NCI-H226 (cell line): ENCODE data around the gene ST8SIA2.
"Not testable (repeated sequence)": the region's sequence is repeated elsewhere in the genome, so short reads cannot be mapped to it uniquely, and the experiment has no call there.

Experiments
- DNase-seq: peaks from one replicate; pipeline ENCODE4 v3.0.0-alpha.2; 2015

ST8SIA2 gene

DNA sequence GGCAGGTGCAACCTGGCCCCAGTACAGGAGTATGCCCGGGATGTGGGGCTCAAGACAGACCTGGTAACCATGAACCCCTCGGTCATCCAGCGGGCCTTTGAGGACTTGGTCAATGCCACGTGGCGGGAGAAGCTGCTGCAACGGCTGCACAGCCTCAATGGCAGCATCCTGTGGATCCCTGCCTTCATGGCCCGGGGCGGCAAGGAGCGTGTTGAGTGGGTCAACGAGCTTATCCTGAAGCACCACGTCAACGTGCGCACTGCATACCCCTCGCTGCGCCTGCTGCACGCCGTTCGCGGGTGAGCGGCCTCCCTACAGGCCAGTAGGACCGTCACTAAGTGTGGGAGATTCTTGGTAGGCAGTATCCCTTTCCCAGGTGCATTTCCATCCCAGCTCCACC lies 51.0 kb downstream of the ST8SIA2 start:
- no peak for DNase-seq

DNA sequence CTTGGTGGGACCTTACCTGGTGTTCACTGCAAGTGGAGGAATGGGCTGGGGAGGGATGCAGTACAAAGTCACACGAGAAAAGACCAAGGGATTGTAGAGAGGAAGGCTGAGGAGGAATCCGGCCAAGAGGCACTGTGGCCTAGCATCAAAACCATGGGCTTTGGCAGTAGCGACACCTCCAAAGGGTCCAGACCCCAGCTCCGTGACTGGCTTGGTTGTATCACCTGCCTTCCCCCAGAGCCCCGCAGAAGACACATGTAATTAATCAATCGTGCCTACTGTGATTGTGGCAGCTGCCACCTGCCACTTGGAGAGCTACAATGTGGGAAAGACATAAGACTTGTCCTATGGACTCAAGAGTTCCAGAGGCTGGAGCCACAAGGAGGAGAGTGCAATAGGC lies 54.7 kb downstream of the ST8SIA2 start:
- no peak for DNase-seq

DNA sequence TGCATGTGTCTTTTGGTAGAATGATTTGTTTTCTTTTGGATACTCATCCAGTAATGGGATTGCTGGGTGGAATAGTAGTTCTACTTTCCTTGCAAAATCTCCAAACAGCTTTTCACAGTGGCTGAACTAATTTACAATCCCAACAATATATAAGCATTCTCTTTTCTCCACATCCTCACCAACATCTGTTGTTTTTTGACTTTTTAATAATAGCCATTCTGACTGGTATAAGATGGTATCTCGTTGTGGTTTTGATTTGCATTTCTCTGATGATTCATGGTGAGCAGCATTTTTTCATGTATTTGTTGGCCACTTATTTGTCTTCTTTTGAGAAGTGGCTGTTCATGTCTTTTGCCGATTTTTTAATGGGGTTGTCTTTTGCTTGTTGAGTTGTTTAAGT lies 55.8 kb downstream of the ST8SIA2 start:
- DNase-seq: no peak

DNA sequence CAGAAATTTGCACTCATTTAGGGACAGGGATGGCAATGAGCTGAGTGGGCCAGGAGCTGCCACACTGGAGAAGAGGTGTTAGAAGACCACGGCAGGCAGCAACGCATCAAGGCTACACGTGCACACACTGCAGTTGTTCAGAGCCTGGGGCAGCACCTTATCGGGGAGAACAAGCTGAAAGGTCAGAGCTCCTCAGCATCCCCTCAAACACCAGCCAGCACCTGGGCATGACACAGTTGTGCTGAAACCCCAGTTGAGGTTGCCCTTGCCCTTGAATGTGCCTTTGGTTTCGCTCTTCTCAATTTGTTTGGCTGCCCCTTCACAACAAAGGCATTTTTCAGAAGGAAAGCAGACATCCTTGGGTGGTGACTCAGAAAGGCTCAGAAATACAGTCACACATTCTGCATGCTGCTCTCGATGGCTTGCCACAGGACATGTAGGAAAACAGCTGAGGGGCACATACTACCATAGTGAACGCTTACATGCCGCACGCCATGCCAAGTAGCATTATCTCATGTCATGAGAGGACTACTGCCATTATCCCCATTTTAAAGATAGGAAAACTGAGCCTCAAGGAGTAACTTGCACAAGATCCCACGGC lies 57.6 kb downstream of the ST8SIA2 start:
- no peak for DNase-seq

DNA sequence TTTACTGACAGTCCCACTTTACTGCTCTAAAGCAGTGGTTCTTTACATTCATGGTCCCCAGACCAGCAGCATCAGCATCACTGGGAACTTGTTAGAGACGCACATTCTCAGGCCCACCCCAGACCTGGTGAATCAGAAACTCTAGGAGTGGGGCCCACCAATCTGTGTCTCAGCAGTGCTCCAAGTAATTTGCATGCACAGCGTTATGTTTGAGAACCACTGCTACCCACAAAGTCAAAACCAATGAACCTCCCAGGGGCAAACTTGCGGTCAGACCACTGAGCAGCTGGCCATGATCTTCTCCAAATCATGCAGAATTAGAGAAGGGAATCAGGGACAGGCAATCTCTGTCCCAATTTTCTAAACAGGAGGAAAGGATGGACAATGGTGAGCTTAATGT lies 58.5 kb downstream of the ST8SIA2 start:
- DNase-seq: no peak

DNA sequence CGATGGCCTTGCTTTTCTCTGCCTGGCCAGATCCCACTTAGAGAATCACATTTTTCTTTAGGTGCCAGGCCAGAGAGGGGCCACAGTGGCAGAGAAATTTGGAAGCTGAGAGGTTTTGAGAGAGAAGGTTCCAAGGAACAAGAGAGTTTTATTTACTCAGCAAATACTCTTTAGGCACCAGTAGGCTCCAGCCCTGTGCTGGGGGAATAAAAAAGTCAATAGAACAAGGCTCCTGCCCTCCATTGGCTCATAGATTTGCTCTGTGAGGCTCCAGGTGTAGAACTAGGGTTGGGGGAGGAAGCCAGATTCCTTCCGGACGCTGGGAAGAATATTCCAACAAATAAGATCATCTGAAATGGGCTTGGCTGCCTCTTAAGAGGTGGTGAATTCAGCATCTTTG lies 59.9 kb downstream of the ST8SIA2 start:
- DNase-seq: no peak

DNA sequence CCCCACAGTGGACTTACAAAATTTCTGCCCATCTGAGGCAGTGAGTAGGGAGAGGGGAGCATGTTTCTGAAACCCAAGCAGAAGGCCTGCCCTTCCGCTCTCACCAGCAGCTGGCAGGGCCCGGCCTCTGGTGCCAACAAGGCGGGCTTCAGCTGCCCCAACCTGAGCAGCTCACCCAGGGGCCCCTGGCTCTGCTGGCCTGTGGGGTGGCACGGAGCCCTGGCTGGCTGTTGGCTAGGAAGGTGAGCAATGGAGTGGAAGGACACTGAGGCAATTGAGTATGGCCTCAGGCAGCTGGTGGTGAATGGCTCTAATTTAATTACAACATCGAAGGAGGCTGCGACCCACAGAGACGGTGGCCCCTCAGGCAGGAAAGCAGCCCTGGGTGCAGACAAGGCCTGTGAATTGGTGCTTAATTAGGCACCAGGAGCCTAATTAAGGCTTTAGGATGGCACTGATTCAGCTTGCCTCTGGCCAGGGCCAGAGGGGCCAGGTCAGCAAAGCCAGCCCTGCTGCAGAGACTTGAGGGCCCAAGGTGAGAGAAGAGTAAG lies 60.9 kb downstream of the ST8SIA2 start:
- no peak for DNase-seq

DNA sequence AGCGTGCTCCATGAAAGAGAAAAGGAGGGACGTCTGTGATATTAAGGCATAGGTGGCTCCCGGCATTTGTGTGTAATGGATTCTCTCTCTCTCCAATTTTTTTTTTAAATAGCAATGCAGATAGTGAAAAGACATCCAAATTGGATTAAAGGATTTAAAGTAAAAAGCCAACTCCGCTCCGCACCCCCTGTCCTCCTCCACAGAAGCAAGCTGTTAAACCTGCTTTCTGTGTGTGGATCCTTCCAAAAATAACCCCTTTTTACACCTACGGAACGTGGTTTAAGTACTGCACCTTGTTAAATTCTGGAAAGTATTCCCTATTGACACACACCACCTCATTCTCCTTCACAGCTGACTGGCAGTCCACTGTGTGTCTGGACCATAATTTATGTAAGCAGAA lies 61.6 kb downstream of the ST8SIA2 start:
- no peak for DNase-seq

DNA sequence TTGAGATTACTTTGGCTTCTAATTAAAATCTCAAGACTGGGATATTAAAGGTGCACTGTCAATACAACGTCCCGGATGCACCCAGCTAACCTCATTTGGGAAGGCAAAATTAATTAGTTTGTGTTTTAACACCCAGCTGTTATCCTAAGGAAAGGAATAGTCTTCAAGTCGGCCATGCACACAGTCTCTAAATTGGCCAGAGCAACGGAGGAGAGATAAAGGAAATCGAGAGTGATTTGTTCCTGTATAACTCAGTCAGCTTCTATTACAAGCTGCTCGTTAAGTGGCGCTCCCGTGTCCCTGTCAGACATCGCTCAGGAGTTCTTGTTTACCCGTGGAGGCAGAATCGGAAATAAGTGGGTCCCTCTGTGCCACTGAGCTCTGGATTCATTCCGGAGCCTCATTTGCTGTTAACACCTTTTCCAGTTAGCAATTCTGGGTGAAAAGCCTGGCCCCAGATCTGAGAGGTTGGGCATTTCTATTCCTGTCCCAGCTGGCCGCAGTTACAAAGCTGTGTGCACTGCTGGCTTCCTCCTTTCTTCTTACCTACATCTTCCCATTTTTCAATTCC lies 63.9 kb downstream of the ST8SIA2 start:
- DNase-seq: no peak

DNA sequence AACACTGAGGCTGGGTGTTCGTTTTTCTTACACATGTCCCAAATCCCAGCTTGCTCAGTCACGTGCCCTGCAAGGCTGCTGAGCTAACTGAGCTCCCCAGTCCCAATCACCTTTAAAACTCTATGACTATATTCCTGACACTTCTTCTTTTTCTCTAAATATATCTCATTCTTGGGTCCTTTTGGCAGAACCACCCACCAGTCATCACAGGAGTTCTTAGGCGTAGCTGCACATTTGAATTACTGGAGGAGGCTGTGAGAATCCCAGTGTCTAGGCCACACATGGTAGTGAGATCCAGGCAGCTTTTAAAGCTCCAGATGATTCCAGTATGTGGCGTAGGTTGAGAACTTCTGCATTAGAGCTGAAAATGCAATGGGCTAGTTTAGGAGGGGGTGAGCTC lies 66.3 kb downstream of the ST8SIA2 start:
- no peak for DNase-seq

DNA sequence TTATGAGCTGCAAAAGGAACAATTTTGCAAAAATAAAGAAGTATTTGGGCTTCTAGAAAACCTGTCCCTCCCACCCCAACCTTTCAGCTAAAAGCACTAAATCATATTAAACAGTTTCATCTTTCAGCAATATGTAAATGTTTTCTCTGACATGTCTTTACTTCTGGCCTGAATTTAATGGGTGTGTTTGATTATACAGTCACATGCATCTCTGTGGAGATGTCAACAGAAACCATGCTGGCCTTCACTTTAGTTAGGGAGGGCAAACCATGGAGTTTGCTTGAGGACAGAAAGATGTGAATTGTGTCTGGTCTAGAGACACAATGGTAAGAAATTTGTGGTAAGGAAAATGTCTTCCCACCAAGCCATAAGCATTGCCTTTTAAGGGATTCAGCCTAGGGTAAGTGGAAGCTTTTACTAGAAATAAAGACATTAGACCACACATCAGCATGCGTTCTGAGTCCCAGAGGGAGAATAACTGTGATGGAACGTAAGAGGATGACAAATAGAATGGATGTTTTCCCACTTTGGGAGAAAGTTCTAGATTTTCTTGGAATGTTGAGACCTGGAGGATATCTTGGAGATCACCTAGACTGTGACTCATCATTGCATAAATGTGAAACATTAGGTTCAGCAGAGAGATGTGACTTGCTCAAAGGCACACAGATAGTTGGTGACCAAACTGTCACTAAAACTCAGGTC lies 68.9 kb downstream of the ST8SIA2 start:
- no peak for DNase-seq

DNA sequence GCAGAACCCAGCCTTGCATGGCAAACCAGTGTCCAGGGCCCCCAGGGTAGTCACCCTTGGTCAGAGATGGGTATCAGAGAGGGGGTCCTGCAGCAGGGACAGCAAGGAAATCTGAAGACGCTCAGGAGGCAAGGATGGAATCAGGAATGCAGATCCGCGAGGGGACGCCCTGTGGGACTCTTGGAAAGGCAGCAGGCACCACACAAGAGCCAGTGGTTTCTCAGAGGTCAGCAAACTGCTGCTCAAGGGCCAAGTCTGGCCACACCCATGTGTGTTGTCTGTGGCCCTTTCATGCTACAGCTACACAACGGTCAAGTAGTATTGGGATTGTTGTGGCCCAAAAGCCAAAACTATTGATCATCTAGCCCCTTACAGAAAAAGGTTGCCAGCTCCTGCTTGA lies 69.7 kb downstream of the ST8SIA2 start:
- DNase-seq: no peak

DNA sequence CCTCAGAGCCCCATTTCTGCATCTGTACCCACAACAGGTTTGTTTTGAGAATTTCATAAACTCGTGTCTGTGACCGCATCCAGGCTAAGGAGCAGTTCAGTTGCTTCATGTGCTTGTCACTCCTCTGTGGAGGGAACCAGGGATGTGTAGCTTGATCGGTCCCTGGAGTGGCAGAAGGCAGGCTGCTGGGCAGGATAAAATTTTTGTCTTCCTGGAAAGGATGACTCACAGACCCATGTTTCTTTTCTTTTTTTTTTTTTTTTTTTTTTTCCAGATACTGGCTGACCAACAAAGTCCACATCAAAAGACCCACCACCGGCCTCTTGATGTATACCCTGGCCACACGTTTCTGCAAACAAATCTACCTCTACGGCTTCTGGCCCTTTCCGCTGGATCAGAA lies 70.1 kb downstream of the ST8SIA2 start:
- DNase-seq: no peak

DNA sequence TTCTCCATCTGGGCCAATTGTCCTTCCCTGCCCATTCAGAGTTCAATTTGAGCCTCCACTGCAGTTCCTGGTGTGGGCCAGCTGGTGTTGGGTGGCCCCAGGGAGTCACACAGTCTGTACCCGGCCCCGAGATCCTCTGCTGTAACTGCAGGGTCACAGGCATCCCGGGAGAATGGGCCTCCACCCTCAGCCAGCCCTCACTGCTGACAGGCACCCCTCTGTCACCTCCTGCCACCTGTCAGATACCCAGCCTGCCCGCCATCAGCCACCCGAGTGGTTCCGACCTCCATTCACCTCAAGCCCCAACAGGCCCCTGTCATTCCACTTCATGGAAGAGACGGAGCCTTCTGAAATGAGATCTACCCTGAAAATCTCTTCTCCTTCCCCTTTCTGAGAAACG lies 73.2 kb downstream of the ST8SIA2 start:
- no peak for DNase-seq

DNA sequence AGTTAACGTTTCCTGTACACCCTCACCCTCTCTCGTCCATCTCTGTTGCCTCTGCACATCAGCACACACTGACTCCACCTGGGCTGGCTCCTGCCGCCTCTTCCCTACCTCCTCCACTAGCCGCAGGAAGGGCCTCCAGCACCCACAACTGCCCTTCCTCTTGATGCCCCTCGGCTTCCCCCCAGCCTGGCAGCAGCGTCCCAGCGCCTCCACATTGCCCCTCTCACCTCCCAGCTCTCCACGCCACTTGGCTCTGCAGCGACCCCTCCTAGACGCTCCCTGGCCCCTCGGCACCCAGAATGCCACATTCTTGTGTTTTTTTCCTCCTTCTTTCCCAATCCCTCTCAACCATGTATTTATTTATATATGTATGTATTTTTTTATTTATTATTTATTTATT lies 73.6 kb downstream of the ST8SIA2 start:
- no peak for DNase-seq

DNA sequence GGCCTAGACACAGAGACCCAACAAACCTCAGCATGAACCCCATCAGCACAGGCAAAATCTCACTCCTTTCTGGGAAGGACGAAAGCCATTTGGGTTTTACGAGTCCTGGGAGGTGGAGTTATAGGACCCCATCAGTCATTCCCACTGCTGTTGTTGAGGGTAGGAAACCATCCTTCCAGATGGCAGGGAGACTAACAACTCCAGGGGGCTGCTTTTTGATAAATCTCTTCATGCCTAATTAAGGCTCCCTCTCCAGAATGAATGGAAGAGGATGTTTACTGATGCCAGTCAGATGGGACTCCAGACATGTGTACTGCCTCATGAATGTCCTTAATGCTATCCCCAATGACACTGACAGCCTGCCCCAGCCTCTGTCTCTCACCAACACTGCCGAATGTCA lies 75.3 kb downstream of the ST8SIA2 start:
- no peak for DNase-seq

DNA sequence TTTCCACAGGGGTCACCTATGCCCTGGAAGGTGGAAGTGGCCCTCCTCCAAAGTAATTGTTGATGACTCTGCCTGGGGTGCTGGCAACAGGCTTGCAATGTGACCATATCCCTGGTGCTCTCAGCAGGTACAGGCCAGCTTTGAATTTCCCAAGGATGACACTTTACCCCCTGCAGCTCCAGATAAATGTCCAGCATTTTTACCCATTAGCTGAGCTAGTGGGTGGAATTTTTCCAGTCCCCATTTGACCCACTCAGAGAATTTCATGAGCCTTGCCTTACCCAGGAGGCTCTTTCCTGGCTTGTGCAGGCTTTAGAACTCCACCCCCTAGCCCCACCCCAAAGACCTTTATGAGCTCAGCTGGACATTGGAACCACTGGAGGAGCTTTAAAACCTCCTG lies 77.6 kb downstream of the ST8SIA2 start:
- no peak for DNase-seq

DNA sequence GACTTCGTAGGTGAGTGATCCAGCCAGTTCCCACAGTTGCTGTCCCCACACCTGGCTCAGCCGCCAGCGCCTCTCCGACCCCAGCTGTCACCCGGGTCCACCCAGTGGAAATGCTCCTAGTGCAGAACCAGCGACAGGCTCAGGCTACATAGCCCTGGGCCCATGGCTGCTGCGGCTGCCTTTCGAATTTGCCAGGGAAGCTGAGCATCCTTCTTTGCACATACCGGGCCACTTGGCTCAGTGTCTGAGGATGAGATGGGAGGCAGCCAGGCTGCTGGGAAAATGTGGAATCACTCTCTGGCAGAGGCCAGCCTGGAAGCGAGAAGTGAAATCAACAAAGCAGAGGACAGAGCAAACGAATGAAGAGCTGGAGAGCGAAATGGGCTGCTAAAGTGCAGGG lies 80.1 kb downstream of the ST8SIA2 start:
- no peak for DNase-seq

DNA sequence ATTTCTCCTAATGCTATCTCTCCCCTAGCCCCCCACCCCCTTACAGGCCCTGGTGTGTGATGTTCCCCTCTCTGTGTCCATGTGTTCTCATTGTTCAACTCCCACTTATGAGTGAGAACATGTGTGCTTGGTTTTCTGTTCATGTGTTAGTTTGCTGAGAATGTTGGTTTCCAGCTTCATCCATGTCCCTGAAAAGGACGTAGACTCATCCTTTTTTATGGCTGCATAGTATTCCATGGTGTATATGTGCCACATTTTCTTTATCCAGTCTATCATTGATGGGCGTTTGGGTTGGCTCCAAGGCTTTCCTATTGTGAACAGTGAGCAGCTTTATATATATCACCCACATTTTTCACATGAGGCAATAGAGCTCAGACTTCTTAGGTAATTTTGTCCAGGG lies 86.0 kb downstream of the ST8SIA2 start:
- DNase-seq: not testable (repeated sequence)

DNA sequence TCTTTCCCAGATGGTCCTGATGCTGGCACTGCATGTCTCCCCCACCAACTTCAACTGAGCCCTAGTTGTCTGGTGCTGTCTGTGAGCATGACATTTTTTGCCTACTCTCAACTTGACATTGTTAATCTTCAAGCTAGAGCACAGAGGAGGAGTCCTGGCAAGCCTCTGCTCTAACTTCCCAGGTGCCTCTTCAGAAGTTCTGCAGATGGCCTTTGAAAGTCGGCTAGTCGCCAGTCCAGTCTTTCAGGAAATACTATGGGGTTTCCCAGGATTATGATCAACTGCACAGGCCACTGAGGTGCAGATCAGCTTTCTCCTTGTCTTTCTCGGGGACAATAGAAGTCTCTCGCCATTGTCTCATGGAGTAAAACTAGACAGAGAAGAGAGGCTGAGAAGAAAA lies 86.7 kb downstream of the ST8SIA2 start:
- DNase-seq: no peak

DNA sequence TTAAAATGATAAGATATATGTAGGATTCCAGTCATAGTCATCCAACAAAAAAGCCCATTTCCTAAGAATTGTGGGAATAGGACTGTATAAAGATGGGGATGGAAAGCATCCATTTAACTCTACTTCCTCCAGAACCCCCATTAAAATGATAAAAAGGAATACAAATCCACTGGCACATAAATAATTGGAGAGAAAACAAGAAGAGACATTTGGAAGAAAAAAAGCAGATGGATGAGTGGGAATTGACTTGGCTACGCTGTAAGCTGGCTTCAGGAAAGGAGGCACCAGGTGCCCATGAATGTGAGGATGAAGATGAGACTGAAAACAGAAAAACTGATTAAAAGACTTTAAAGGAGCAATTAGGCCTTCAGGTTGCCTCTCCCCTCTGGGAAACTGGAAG lies 91.8 kb downstream of the ST8SIA2 start:
- no peak for DNase-seq

DNA sequence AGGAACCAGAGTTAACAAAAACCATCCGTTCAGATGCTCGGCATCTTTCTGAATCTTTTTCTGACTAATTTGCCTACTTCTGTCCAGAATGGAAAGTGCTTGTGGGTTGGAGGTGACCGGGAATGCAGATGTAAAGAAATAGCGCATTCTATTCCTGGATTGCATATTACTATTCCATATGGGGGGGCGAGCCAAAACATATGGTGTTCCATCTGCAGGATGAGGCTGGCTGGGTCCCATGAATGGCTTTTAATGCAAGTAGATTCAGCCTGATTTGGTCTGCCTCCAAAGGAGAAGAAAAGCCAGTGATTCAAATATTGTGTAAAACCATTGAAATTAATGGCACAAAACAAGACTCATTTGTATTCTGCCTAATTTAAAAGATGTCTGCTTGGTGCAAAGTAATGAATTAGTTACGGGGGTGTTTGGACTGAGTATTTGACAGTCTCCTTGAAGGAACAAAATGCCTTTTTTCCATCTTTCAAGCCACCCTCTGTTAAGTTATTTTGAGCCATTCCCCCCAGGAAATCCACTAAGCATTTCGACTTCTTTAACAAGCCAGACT lies 99.0 kb downstream of the ST8SIA2 start:
- DNase-seq: no peak

DNA sequence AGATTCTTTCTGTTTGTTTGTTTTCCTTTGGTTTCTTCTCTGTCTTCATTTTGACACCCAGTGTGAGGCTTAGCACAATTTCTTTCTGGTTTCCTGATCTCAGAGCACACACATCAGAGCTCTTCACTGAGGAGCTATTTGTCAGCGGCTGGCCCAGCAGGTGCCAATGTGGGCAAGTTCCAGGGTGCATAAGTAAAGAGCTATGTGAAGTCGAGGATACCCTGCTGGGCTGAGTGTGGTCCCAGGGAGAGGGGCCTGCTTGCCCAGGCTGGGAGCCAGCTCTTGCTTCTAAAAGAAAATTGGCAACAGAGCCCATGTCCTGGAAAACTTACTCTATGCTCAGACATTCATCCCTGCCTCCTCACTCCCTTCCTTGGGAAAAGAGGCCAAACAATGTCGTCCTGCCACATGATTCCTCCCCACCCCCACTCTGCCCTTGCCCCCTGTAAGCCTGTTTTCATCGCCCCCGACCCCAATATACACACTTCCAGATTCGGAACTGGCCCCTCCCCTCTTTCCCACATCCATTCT lies 101.2 kb downstream of the ST8SIA2 start:
- no peak for DNase-seq

DNA sequence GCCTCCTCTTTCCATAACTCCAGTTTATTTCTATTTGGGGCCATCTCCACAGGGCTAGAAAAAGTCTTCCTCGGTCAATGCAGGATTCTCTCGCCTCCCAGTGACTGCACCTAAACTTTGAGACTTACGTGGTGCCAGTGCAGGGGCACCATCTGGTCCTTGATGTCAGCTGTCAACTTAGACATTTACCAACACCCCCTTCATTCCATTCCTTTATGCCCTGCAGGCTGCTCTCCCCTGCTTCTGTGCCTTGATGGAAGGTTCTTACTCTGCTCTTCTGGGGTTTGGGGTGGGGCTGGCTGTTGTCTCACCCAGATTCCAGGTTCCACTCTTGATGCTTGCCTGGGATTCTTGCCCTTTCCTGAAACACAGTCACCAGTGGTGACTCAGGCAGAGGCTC lies 101.8 kb downstream of the ST8SIA2 start:
- no peak for DNase-seq
